GM12892 (cell line): ENCODE measurements around the gene NOP56.

Source experiments
- DNase-seq: peaks from one replicate; pipeline ENCODE4 v3.0.0; 2011; ENCODE audit not compliant: insufficient read length
- FAIRE-seq: peaks from 2 replicates; lab custom pipeline; 2011; peaks lifted over from hg19 to GRCh38; lab: Jason Lieb, UNC
- POLR2A ChIP-seq: IDR thresholded peaks from 2 replicates; pipeline ENCODE4 v1.6.1; 2011; ENCODE audit warnings: low read depth, low read length, control low read depth
- POLR2AphosphoS5 ChIP-seq: IDR thresholded peaks from 2 replicates; pipeline ENCODE4 v1.6.1; 2011; ENCODE audit warnings: low read depth, low read length, control low read depth
- TAF1 ChIP-seq: IDR thresholded peaks from 2 replicates; pipeline ENCODE4 v1.6.1; 2011; ENCODE audit warnings: low read depth, mild to moderate bottlenecking, control low read depth, low read length, borderline replicate concordance

The NOP56 gene

DNA sequence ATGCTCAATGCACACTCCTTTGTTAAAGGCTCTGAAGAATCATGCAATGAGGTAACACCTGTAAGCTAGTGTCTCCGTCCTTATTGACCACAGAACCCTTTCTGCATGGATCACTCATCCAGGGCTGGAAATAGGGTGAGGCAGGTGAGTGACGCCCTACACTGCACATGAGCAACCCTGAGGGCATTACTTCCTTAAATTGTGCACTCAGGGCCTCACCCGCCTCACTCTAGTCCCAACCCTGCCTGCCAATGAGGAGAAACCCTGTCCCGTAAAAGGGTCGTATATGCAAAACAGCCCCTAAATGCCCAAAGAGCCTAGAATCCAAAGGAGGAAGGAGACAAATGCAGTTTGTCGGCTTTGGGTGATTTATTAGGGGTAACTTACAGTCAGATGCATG lies 33.6 kb upstream of the NOP56 start:
- no peak for FAIRE-seq
- DNase-seq = no peak
- TF ChIP-seq POLR2A (no peak), POLR2AphosphoS5 (no peak), TAF1 (no peak)

DNA sequence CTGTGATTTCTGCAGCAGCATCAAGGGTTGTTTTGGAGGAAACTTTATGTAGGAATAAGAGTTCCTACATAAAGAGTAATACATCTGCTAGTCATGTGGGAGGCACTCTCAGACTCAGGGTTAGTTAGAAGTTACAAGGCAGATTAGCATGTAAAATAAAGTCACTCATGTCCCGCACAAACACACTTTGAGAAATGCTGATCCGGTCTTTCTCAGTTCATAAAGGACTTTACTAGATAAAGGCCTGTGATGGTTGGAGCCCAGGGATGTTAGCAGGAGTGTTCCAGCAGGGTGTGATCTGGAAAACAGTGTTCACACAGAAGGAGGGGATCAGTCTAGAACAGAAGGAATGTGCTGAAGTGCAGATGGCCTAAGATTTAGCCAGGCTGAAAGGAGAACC lies 33.1 kb upstream of the NOP56 start:
- TF ChIP-seq POLR2A (no peak), POLR2AphosphoS5 (no peak), TAF1 (no peak)
- no peak for DNase-seq
- FAIRE-seq = no peak

DNA sequence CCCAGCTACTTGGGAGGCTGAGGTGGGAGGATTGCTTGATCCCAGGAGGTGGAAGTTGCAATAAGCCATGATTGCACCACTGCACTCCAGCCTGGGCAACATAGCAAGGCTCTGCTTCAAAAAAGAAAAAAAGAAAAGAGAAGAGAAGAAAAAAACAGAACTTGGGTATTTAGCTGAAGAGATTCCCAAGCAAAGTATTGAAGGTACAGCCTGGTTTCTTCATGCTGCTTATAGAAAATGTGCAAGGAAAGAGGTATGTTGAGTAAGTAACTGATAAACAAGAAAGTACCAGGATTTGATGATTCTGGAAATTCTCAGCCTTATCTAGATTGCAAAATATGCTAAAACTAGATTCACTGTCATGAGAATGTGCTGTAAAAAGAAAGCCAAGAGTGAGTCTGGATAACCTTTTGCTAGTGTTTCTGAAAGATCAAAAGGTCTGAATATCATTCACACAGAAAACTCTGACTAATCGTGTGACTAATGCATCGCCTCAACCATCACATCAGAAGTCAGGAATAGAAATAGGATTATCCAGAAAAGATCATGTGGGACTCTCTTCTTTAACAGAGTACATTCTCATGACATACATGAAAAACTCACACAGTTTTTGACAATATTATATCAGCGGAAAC lies 32.4 kb upstream of the NOP56 start:
- no peak for TF ChIP-seq POLR2A
- TF ChIP-seq TAF1 = no peak
- no peak for TF ChIP-seq POLR2AphosphoS5
- no peak for DNase-seq
- FAIRE-seq = no peak

DNA sequence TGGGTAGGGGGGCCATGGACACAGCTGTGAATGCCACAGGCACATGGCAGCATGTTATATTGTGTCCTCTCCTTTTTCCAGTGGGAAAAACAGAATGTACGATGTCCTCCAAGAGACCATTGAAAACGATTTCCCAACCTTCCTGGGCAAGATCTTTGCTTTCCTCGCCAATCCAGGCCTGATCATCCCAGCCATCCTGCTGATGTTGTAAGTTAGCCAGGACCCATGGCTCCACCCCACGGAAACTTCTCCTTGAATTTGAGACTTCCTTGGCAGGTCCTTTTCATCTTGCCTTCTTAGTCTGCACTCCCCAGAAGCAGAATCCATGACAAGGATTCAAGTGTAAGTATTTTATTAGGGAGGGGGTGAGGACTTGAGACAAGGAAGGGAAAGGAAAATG lies 28.2 kb upstream of the NOP56 start:
- FAIRE-seq = no peak
- no peak for DNase-seq
- TF ChIP-seq TAF1 = no peak
- TF ChIP-seq POLR2AphosphoS5 = no peak
- TF ChIP-seq POLR2A = no peak

DNA sequence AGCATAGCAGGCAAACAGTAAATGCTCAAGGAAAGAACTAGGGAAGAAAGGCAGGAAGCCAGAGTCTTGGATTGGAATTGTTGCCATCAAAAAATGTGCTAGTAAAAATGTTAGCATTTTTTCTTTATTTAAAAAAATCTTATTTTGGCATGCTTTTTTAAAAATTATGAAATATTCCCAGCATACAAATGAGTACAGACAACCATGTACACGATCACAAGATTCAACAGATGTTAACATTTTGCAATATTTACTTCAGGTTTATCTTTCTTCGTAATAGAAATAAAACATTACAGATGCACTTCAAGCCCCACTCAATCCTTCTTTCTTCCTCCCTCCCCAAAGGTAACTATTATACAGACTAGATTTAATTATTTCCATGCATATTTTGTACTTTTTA lies 27.4 kb upstream of the NOP56 start:
- FAIRE-seq = no peak
- TF ChIP-seq TAF1 = no peak
- no peak for TF ChIP-seq POLR2AphosphoS5
- no peak for TF ChIP-seq POLR2A

DNA sequence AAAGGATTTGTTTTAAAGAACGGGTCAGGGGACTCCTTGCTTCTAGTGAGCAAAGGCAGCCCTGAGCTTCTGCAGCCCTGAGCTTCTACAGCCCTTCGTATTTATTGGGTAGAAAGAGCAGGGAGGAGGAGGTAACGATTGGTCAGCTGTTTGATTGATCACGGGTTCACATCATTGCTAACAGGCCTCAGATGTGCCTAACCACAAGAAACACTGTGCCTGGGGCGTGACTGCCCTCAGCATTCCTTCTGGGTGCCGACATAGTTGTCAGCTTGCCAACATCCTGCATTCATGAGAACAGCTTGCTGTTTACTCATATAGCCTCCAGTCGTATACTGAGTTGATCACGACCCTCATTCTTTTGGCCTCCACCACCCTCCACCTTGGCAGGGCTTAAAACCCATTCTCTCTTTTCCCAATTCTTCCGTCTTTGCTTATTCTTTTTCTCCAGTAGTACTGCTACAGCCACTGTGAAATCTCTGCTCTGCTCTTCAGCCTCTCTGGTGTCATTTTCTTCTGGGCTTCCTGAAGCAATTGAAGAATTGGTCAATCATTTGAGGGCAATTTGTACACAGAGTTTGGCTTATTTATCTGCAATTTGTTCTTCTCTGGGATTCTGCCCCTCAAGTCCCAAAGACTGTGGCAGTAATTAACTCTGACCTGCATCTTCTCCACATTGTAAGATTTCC lies 25.4 kb upstream of the NOP56 start:
- no peak for DNase-seq
- no peak for FAIRE-seq
- no peak for TF ChIP-seq POLR2A
- no peak for TF ChIP-seq TAF1
- TF ChIP-seq POLR2AphosphoS5 = no peak

More for the DNA sequence above, 27.4 kb upstream of the NOP56 start:
- no peak for DNase-seq

DNA sequence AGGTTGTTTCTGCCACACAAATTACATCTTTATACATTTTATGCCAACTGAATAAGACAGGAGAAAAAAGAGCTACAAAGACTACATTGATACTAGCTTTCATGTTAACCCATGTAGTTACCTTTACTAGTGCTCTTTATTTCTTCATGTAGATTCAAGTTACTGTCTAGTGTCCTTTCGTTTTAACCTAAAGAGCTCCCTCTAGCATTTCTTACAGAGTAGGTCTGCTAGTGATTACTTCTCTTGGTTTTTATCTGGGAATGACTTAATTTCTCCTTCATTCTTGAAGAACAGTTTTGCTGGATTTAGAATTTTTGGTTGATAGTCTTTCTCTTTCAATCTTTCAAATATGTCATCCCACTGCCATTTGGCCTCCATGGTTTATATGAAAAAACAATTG lies 21.2 kb upstream of the NOP56 start:
- no peak for FAIRE-seq
- DNase-seq = no peak
- TF ChIP-seq POLR2AphosphoS5 (no peak), TAF1 (no peak), POLR2A (no peak)

DNA sequence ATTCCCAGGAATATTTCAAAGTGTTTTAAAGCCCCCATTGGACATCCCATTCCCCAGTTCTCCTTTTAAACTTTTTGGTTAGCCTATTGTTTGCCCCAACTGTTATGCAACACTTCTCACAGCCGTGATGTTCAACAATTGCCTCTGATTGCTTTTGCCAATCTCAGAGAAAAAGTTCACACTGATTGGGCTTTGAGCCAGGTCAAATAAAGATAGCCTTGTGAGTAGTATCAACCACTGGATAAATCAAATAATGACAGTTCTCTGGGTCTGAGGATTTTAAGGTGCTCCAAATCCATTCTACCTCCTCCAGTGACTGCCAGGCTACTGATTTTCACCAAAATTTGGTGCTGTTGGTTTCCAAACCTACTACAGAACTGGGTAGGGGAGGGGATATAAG lies 19.1 kb upstream of the NOP56 start:
- FAIRE-seq = no peak
- no peak for DNase-seq
- TF ChIP-seq POLR2AphosphoS5 (no peak), TAF1 (no peak), POLR2A (no peak)

DNA sequence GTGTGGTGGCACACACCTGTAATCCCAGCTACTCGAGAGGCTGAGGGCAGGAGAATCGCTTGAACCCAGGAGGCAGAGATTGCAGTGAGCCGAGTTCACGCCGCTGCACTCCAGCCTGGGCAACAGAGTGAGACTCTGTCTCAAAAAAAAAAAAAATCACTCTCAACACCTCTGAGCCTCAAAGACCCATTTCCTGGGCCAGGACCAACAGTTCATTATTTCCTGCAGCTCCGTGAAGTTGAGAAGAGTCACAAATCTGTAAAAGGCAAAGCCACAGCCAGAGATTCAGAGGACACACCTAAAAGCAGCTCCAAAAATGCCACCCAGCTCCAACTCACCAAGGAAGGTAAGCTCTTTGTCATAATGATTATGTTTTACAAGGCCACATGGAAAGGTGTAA lies 15.2 kb upstream of the NOP56 start:
- no peak for TF ChIP-seq POLR2AphosphoS5
- TF ChIP-seq POLR2A = no peak
- TF ChIP-seq TAF1 = no peak

DNA sequence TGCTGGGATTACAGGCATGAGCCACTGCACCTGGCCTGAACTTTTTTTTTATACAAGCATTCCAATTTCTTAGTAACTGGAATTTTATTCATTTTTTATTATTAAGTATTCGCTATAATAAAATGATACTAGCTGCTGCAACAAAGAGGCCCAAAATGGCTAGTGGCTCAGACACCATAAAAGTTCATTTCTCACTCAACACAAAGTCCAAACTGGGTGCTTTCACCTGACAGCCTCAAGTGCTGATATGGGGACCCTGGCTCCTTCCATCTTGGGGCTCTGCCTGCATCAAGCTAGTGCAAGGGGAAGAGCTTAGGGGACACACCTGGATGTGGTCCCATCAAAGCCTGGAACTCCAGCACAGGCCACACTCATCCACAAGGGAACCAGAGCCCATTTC lies 12.2 kb upstream of the NOP56 start:
- DNase-seq (no peak), FAIRE-seq (no peak)
- no peak for TF ChIP-seq POLR2AphosphoS5
- TF ChIP-seq TAF1 = no peak
- no peak for TF ChIP-seq POLR2A

More for the DNA sequence above, 15.2 kb upstream of the NOP56 start:
- FAIRE-seq (no peak), DNase-seq (no peak)

DNA sequence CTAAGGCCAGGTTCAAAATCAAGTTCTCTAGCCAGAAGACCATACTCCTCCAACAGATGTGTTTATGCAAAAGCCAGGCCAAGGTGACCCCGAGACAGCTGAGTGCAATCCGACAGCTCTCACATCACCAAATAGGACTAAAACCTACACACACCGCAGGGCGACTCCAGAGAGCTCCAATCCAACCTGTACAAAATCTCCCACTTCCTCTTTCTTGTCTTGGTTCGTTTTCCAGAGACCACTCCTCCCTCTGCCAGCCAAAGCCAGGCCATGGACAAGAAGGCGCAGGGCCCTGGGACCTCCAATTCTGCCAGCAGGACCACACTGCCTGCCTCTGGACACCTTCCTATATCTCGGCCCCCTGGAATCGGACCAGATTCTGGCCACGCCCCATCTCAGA lies 11.5 kb upstream of the NOP56 start:
- no peak for TF ChIP-seq TAF1
- TF ChIP-seq POLR2A = no peak
- TF ChIP-seq POLR2AphosphoS5 = no peak
- no peak for FAIRE-seq

DNA sequence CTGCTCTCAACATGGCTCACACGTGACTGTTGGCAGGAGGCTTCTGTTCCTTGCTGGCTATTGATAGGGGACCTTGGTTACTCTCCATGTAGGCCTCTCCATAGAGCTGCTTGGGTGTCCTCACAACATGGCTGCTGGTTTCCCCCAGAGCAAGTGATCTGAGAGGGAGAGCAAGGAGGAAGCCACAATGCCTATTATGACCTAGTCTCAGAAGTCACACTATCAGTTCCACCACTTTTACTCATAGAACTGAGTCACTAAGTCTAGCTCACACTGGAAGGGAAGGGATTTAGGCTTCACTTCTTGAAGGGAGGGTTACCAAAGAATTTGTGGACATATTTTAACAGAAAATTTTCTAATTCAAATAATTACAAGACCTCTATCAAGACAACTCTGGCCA lies 8.7 kb upstream of the NOP56 start:
- no peak for DNase-seq
- FAIRE-seq = no peak
- TF ChIP-seq TAF1 = no peak
- TF ChIP-seq POLR2AphosphoS5 = no peak
- no peak for TF ChIP-seq POLR2A

More for the DNA sequence above, 11.5 kb upstream of the NOP56 start:
- DNase-seq = no peak

DNA sequence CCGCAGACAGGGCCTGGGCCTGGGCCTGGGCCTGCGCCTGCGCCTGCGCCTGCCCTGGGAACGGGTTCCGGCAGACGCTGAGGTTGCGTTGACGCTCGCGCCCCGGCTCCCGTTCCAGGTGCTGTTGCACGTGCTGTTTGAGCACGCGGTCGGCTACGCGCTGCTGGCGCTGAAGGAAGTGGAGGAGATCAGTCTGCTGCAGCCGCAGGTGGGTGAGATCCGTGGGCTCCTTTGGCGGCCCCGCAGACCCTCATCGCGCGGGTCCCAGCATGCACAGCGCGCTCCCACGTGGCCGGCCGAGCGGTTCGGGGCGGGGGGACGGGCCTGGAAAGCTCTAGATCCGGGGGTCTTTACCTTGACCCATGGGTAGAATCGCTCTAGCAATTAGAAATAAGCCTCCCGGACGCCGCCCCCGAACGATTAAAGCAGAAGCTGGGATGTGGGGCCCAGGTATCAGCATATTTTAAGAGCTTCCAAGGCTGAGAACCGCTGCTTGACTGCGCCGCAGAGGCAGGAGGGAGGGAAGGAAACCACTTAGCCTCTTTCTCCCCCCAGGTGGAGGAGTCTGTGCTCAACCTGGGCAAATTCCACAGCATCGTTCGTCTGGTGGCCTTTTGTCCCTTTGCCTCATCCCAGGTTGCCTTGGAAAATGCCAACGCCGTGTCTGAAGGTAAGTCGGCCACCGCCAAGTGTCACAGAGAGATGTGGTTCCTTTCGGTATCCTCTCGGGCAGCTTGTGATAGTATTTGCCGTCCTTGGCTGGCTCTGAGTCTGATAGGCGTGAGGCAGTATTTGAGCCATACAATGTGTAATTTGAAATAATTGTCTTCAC lies 508 bp downstream of the NOP56 start:
- FAIRE-seq (peak; percentile 48), DNase-seq (peak; percentile 37)
- TF ChIP-seq TAF1 (no peak), POLR2A (no peak; the same call in 1 of the 2 replicates)
